Measurements from ENCODE around the gene ERI3.
A peak's percentile ranks its signal among the peaks of the same experiment; 100 is the strongest.

Gene ERI3

GRCh38 chr1:44267438-44267837 is 87.6 kb downstream of the ERI3 start:
- H3K4me3 ChIP-seq (ENCODE audit: low read length), result no peak overlapping the region
- DNase-seq (ENCODE audit: low read depth, low spot score), result no peak

GRCh38 chr1:44266400-44267344 is 88.4 kb downstream of the ERI3 start:
- H3K4me3 ChIP-seq (ENCODE audit: low read length), result no peak overlapping the region
- no peak for DNase-seq (ENCODE audit: low read depth, low spot score)

- no peak for DNase-seq (ENCODE audit: low read depth, low spot score)
- no peak overlapping the region for H3K4me3 ChIP-seq (ENCODE audit: low read length)
Measured at GRCh38 chr1:44265656-44266358, 89.2 kb downstream of the ERI3 start.

- no peak for DNase-seq (ENCODE audit: low read depth, low spot score)
- no peak overlapping the region for H3K4me3 ChIP-seq (ENCODE audit: low read length)
Measured at GRCh38 chr1:44264451-44264771, 90.6 kb downstream of the ERI3 start.

GRCh38 chr1:44263568-44264450 is 91.2 kb downstream of the ERI3 start:
- H3K4me3 ChIP-seq (ENCODE audit: low read length), result no peak overlapping the region
- no peak for DNase-seq (ENCODE audit: low read depth, low spot score)

GRCh38 chr1:44262816-44263567 is 92.1 kb downstream of the ERI3 start:
- H3K4me3 ChIP-seq (ENCODE audit: low read length), result no peak overlapping the region
- DNase-seq (ENCODE audit: low read depth, low spot score), result no peak

GRCh38 chr1:44262414-44262813 is 92.6 kb downstream of the ERI3 start:
- no peak for DNase-seq (ENCODE audit: low read depth, low spot score)
- H3K4me3 ChIP-seq (ENCODE audit: low read length), result no peak overlapping the region

GRCh38 chr1:44261962-44262361 is 93.1 kb downstream of the ERI3 start:
- no peak for DNase-seq (ENCODE audit: low read depth, low spot score)
- no peak overlapping the region for H3K4me3 ChIP-seq (ENCODE audit: low read length)

GRCh38 chr1:44261171-44261817 is 93.8 kb downstream of the ERI3 start:
- no peak overlapping the region for H3K4me3 ChIP-seq (ENCODE audit: low read length)
- DNase-seq (ENCODE audit: low read depth, low spot score), result no peak

GRCh38 chr1:44260792-44261170 is 94.3 kb downstream of the ERI3 start:
- no peak overlapping the region for H3K4me3 ChIP-seq (ENCODE audit: low read length)
- no peak for DNase-seq (ENCODE audit: low read depth, low spot score)

- no peak overlapping the region for H3K4me3 ChIP-seq (ENCODE audit: low read length)
- DNase-seq (ENCODE audit: low read depth, low spot score), result no peak
Measured at GRCh38 chr1:44259090-44259489, 96.0 kb downstream of the ERI3 start.

GRCh38 chr1:44256762-44257554 is 98.1 kb downstream of the ERI3 start:
- no peak for DNase-seq (ENCODE audit: low read depth, low spot score)

GRCh38 chr1:44254392-44254910 is 100.6 kb downstream of the ERI3 start:
- DNase-seq (ENCODE audit: low read depth, low spot score), result peak; percentile 57
- no peak overlapping the region for H3K4me3 ChIP-seq (ENCODE audit: low read length)

More at GRCh38 chr1:44256762-44257554, 98.1 kb downstream of the ERI3 start:
- H3K4me3 ChIP-seq (ENCODE audit: low read length), result no peak overlapping the region

- no peak for DNase-seq (ENCODE audit: low read depth, low spot score)
- H3K4me3 ChIP-seq (ENCODE audit: low read length), result no peak overlapping the region
Measured at GRCh38 chr1:44251989-44252671, 102.9 kb downstream of the ERI3 start.

- no peak for DNase-seq (ENCODE audit: low read depth, low spot score)
- H3K4me3 ChIP-seq (ENCODE audit: low read length), result no peak overlapping the region
Measured at GRCh38 chr1:44251486-44251885, 103.6 kb downstream of the ERI3 start.

GRCh38 chr1:44250068-44250781 is 104.8 kb downstream of the ERI3 start:
- no peak overlapping the region for H3K4me3 ChIP-seq (ENCODE audit: low read length)
- DNase-seq (ENCODE audit: low read depth, low spot score), result no peak
